NCI-H128 (cell line): Measurements from ENCODE around the gene CCDC71L.

Source experiments
- DNase-seq: peaks from one replicate; lab custom pipeline; 2025; ENCODE audit not compliant: unreplicated experiment; lab: John Stamatoyannopoulos, UW

CCDC71L gene

DNA sequence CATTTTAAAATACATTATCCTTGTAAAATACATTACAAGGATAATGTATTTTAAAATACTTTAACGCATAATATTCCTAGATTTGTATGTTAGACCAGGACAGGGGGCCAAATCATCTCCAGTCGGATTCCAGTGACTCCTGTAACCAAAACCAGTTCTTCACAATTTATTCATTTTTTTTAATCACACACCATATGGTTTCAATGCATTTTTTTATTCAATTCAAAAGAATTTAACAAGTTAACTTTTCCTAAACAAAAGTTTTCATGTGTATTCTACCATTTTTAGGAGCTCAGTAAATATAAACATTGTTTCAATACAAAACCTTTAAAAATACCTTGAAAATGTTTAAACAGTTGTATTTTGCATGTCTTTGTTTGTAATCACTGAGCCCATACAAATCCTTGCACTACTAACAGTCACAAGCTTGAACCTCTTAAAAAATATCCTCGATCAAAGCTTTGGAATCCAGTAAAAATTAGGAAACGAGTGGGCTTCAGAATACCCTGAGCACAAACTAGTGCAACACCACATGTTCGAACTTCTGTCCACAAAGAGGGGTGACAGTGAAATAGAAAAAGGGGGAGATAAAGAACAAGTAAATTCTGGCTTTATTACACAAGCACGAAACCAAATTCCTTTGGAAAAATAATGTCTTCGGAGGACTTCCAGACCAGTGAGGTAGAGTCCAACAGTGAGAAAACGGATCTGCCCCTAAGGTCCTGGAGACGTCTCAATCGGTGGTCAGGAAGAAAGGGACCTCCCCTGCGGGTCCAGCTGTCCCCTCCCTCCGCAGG lies 1.6 kb downstream of the CCDC71L start:
- DNase-seq: no peak

GRCh38 chr7:106658316-106659165 lies 2.4 kb downstream of the CCDC71L start:
- DNase-seq: no peak

- no peak for DNase-seq
Observed at GRCh38 chr7:106657085-106657991, 3.6 kb downstream of the CCDC71L start.

- no peak for DNase-seq
Observed at GRCh38 chr7:106655703-106656498, 5.1 kb downstream of the CCDC71L start.

- no peak for DNase-seq
Observed at GRCh38 chr7:106653488-106653887, 7.5 kb downstream of the CCDC71L start.

DNA sequence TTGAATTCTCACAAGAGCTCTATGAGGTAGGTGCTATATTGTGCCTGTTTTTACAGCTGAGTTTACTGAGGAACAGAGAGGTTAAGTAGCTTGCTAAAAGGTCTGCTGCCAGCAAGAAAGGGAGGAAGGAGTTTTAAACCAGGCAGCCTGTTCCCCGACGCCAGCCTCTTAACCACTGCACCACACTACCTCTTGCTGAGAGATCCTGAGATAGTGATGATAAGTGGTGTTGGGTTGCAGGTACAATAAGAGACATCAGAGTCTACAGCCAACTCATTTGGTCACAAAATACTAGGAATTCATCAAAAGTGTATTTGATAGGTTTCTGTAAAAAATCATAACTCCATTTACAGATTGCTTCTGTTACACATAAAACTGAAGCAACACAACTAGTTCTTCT lies 8.0 kb downstream of the CCDC71L start:
- no peak for DNase-seq

GRCh38 chr7:106652092-106652491 lies 8.9 kb downstream of the CCDC71L start:
- no peak for DNase-seq

DNA sequence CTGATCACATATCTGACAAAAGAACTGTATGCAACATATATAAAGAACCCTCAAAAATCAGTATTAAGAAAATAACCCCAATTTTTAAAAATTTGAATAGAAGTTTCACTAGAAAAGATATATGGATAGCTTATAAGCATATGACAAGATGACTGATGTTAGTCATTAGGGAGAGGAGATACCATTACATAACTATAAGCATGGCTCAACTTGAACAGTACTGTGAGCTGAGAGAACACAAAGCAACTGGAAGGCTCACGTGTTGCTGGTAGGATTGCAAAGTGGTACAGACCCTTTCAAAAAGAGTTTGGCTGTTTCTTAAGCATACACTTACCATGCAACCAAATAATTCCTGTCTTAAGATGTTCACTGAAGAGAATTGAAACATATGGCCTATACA lies 14.7 kb downstream of the CCDC71L start:
- no peak for DNase-seq

DNA sequence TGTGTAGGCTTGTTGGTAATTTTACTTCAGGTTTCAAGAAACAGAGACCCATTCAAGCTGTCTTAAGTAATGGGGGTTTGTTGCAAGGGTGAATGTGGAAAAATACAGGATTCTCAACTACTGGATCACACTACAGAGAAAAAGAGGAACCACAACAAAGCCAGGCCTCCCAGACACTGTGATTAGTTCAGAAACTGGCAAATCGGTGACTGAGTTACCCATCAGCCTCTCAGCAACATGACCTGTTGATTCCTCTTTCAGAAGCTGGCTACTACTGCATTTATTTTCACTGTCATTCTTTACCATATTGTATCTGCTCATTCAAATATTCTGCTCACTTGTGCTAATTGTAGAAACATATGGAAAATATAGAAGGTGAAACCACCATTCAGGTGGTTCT lies 16.0 kb downstream of the CCDC71L start:
- no peak for DNase-seq

- DNase-seq: no peak
Observed at GRCh38 chr7:106643216-106644000, 17.6 kb downstream of the CCDC71L start.

GRCh38 chr7:106641416-106641815 lies 19.5 kb downstream of the CCDC71L start:
- DNase-seq: no peak

GRCh38 chr7:106640368-106641141 lies 20.4 kb downstream of the CCDC71L start:
- no peak for DNase-seq

DNA sequence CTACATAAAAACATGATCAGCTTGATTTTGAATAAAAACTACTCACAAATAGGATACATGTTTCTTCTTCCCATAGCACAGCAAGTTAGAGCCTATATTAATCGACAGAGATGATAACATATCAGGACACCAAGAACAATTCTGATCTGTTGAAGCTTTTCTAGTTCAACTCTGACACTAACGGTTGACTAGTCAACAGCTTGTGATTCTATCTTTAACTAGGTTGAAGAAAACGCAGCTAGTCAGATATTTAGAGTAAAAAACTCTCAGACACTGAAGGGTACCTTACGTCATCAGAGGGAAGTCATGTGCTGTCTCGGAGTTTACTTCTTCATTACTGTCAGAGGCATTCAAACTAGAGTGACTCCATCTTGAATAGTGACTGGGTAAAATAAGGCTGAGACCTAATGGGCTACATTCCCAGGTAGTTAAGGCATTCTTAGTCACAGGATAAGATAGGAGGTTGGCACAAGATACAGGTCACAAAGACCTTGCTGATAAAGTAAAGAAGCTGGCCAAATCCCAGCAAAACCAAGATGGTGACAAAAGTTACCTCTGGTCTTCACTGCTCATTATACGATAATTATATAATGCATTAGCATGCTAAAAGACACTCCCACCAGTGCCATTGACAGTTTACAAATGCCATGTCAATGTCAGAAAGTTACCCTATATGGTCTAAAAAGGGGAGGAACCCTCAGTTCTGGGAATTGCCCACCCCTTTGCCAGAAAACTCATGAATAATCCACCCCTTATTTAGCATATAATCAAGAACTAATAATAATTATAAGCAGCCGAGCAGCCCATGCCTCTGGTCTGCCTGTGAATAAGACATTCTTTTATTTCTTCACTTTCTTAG lies 21.3 kb downstream of the CCDC71L start:
- no peak for DNase-seq

- DNase-seq: no peak
Observed at GRCh38 chr7:106635411-106635810, 25.5 kb downstream of the CCDC71L start.

- DNase-seq: no peak
Observed at GRCh38 chr7:106634958-106635357, 26.0 kb downstream of the CCDC71L start.

- no peak for DNase-seq
Observed at GRCh38 chr7:106630648-106631047, 30.3 kb downstream of the CCDC71L start.

DNA sequence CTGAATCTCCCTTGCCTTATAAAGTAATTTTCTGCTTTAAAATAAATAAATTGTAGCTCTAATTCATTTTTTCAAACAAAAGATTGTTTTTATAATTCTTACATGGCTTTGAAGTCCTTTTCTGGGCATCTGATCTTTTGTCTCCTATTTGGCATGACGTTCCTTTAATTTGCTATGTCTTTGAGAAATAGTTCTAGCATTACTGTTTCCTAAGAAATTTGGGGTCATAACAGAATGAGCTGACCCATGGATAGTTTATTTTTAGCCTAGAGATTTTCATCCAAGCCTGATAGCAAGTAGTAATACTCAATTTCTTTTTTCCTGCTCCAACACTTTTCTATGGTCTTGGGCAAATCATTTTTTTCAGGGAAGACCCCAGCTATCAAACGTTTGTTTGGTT lies 31.4 kb downstream of the CCDC71L start:
- DNase-seq: no peak
